NCI-H1105 treated with DMSO at 0.1 percent for 48 hours (cell line): Measurements from ENCODE around the gene RNH1.

Source experiments
- DNase-seq: peaks from one replicate; lab custom pipeline; 2025; lab: John Stamatoyannopoulos, UW

Gene RNH1

GRCh38 chr11:457111-457760 lies 49.8 kb downstream of the RNH1 start:
- DNase-seq = no peak

- DNase-seq = no peak
These were observed 50.5 kb downstream of the RNH1 start for GRCh38 chr11:456533-456932.

- DNase-seq = no peak
These were observed 51.4 kb downstream of the RNH1 start for GRCh38 chr11:455566-456147.

- no peak for DNase-seq
These were observed 52.1 kb downstream of the RNH1 start for GRCh38 chr11:454801-455565.

- DNase-seq = no peak
These were observed 53.0 kb downstream of the RNH1 start for GRCh38 chr11:454043-454442.

GRCh38 chr11:453564-453963 lies 53.5 kb downstream of the RNH1 start:
- no peak for DNase-seq

- no peak for DNase-seq
These were observed 54.0 kb downstream of the RNH1 start for GRCh38 chr11:452916-453527.

- no peak for DNase-seq
These were observed 54.8 kb downstream of the RNH1 start for GRCh38 chr11:452203-452744.

- no peak for DNase-seq
These were observed 55.3 kb downstream of the RNH1 start for GRCh38 chr11:451738-452137.

GRCh38 chr11:450809-451451 lies 56.1 kb downstream of the RNH1 start:
- peak; percentile 40 for DNase-seq

- peak; percentile 95 for DNase-seq
These were observed 56.9 kb downstream of the RNH1 start, which contains the start of gene PTDSS2 for GRCh38 chr11:449889-450808. Gene PTDSS2, plus strand, starts transcription at chr11:450279. Its CDS starts 177 bp downstream, at chr11:450456.

- DNase-seq = peak; percentile 90
These were observed 58.9 kb downstream of the RNH1 start for GRCh38 chr11:447923-448731.

- no peak for DNase-seq
These were observed 60.2 kb downstream of the RNH1 start for GRCh38 chr11:446891-447290.

- no peak for DNase-seq
These were observed 61.1 kb downstream of the RNH1 start for GRCh38 chr11:445765-446588.
